ENCODE data around the gene DDX60. TPM values are rescaled to one million over a fixed set of nuclear protein-coding genes. Genes with fewer than 3 reads are reported as not detected.

Gene DDX60
- total and polyA plus RNA-seq, 10 of the 15 experiments (the other 5 are each of a cell fraction or from before 2014, with no cell fraction given): 2.7 to 28.4 (median 6.3) TPM

DNA sequence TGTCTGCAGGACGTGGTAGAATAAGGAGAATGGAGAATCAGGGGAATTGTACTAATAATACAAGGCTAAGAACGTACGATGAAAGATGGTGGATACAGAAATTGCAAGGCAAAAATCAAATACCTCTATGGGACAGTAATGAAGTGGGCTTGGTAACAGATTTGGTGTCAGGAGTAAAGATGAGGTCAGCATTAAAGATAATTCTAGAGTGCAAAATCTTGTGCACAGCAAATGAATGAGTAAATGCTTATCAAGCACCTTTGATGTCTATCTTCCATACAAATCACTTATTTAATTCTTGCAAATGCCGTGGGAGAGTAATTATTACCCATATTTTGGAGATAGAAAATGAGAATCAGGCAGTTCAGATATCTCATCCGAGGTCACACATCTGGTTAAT is 70.9 kb downstream of the DDX60 start:
- WGBS (ENCODE audit: insufficient coverage, insufficient replicate concordance, low lambda C conversion rate, missing lambda C conversion rate): 81% methylated on average over 5 of the region's 5 CpGs
- Histone ChIP-seq H3K4me1 (ENCODE audit: control insufficient read depth, insufficient read depth, low read length) (no peaks in the 10 kb centered on the region), H3K4me3 (no peak overlapping the region), H4K20me1 (ENCODE audit: control insufficient read depth, insufficient read depth) (no peaks in the 10 kb centered on the region), H3K4me2 (ENCODE audit: control insufficient read depth, insufficient read depth) (no peak overlapping the region), H3K9me3 (replicated peaks; ENCODE audit: control insufficient read depth, insufficient read depth, low read length) (peaks cover 2% of the 10 kb centered on the region; the same call in 1 of the 3 replicates), H2AFZ (ENCODE audit: control insufficient read depth, low read depth, low read length) (no peak overlapping the region), H3K36me3 (ENCODE audit: control insufficient read depth in 2 of 2, insufficient read depth in 2 of 2, low read length in 1 of 2) (peaks cover 0 to 3% of the 10 kb centered on the region in 2 experiments; a peak in 1 of 4 replicates), H3K27me3 (replicated peaks in 1 of 2; ENCODE audit: control insufficient read depth in 2 of 2, insufficient read depth in 2 of 2, low read length in 1 of 2) (no peaks in the 10 kb centered on the region), H3K9ac (ENCODE audit: control insufficient read depth, insufficient read depth, low read length) (no peak overlapping the region), H3K27ac (ENCODE audit: control insufficient read depth, insufficient read depth) (no peak overlapping the region), H3K79me2 (ENCODE audit: control insufficient read depth, insufficient read depth, low read length) (no peaks in the 10 kb centered on the region)
- intact Hi-C loops (cut with micrococcal nuclease; ENCODE audit: unreplicated experiment) (no loop called here), in situ Hi-C loops (cut with MboI) (no loop called here)
- ChIA-PET CTCF (interaction anchor here (0.7 kb wide), 1 partner anchor 435 kb away, joined by 3 read pairs; no protein-coding TSS in a partner anchor), RAD21 (ENCODE audit: unreplicated experiment) (no interaction called here), POLR2A (no interaction called here), SMC1A (ENCODE audit: uncharacterized antibody, unreplicated experiment) (no interaction called here)
- no TSS peak for BruUV-seq (replicated peaks)
- TF ChIP-seq SMAD5 (IDR thresholded peaks at IDR 0.05; ENCODE audit: low read depth) (no peak), NR2C2 (IDR thresholded peaks at IDR 0.05; ENCODE audit: borderline replicate concordance, control insufficient read depth, insufficient read length, low read depth) (no peak), STAT1 (conservative IDR thresholded peaks at IDR 0.05) (no peak), ESRRA (IDR thresholded peaks at IDR 0.05; ENCODE audit: low read length) (no peak), SPI1 (IDR thresholded peaks at IDR 0.05; ENCODE audit: borderline replicate concordance, insufficient read depth, low read depth, low read length) (no peak), MXI1 (IDR thresholded peaks at IDR 0.05; ENCODE audit: low read depth, low read length) (no peak), ZSCAN29 (IDR thresholded peaks at IDR 0.05) (no peak), SMC3 (IDR thresholded peaks at IDR 0.05; ENCODE audit: borderline replicate concordance, low read length) (no peak)
- TF ChIP-seq, protein P1, sequence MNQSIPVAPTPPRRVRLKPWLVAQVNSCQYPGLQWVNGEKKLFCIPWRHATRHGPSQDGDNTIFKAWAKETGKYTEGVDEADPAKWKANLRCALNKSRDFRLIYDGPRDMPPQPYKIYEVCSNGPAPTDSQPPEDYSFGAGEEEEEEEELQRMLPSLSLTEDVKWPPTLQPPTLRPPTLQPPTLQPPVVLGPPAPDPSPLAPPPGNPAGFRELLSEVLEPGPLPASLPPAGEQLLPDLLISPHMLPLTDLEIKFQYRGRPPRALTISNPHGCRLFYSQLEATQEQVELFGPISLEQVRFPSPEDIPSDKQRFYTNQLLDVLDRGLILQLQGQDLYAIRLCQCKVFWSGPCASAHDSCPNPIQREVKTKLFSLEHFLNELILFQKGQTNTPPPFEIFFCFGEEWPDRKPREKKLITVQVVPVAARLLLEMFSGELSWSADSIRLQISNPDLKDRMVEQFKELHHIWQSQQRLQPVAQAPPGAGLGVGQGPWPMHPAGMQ (IDR thresholded peaks at IDR 0.05; ENCODE audit: borderline replicate concordance): no peak
- TF ChIP-seq, protein P2, sequence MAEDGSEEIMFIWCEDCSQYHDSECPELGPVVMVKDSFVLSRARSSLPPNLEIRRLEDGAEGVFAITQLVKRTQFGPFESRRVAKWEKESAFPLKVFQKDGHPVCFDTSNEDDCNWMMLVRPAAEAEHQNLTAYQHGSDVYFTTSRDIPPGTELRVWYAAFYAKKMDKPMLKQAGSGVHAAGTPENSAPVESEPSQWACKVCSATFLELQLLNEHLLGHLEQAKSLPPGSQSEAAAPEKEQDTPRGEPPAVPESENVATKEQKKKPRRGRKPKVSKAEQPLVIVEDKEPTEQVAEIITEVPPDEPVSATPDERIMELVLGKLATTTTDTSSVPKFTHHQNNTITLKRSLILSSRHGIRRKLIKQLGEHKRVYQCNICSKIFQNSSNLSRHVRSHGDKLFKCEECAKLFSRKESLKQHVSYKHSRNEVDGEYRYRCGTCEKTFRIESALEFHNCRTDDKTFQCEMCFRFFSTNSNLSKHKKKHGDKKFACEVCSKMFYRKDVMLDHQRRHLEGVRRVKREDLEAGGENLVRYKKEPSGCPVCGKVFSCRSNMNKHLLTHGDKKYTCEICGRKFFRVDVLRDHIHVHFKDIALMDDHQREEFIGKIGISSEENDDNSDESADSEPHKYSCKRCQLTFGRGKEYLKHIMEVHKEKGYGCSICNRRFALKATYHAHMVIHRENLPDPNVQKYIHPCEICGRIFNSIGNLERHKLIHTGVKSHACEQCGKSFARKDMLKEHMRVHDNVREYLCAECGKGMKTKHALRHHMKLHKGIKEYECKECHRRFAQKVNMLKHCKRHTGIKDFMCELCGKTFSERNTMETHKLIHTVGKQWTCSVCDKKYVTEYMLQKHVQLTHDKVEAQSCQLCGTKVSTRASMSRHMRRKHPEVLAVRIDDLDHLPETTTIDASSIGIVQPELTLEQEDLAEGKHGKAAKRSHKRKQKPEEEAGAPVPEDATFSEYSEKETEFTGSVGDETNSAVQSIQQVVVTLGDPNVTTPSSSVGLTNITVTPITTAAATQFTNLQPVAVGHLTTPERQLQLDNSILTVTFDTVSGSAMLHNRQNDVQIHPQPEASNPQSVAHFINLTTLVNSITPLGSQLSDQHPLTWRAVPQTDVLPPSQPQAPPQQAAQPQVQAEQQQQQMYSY (CRISPR knock-in tag; IDR thresholded peaks at IDR 0.05): no peak
- TF ChIP-seq, protein P3, sequence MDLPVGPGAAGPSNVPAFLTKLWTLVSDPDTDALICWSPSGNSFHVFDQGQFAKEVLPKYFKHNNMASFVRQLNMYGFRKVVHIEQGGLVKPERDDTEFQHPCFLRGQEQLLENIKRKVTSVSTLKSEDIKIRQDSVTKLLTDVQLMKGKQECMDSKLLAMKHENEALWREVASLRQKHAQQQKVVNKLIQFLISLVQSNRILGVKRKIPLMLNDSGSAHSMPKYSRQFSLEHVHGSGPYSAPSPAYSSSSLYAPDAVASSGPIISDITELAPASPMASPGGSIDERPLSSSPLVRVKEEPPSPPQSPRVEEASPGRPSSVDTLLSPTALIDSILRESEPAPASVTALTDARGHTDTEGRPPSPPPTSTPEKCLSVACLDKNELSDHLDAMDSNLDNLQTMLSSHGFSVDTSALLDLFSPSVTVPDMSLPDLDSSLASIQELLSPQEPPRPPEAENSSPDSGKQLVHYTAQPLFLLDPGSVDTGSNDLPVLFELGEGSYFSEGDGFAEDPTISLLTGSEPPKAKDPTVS (IDR thresholded peaks at IDR 0.05; ENCODE audit: low read depth, low read length): no peak
- FAIRE-seq (no peak), ATAC-seq (no peak), DNase-seq (ENCODE audit: low read depth, low spot score) (no peak)
